H9 (cell line): Measurements from ENCODE around the gene NOLC1. TPM values are rescaled to one million over a fixed set of nuclear protein-coding genes. Genes with fewer than 3 reads are reported as not detected.

ENCODE experiments used
- DNase-seq: peaks from one replicate; pipeline ENCODE4 v3.0.0-alpha.2; 2017
- H2AFZ ChIP-seq: one replicate; pipeline ENCODE4 v1.6.1; 2013; ENCODE audit warnings: mild to moderate bottlenecking, low read length, control low read depth, moderate library complexity
- H2AK5ac ChIP-seq: 2 replicates; pipeline ENCODE4 v1.6.1; 2013; ENCODE audit warnings: low read length, control low read depth, mixed read lengths; ENCODE audit not compliant: insufficient read length
- H2BK120ac ChIP-seq: one replicate; pipeline ENCODE4 v1.6.1; 2013; ENCODE audit warnings: low read depth, mild to moderate bottlenecking, low read length, control low read depth, inconsistent platforms; ENCODE audit not compliant: poor library complexity, severe bottlenecking
- H2BK12ac ChIP-seq: 2 replicates; pipeline ENCODE4 v1.6.1; 2013; ENCODE audit warnings: low read length, control low read depth, mixed read lengths, low read depth; ENCODE audit not compliant: insufficient read length
- H2BK15ac ChIP-seq: 2 replicates; pipeline ENCODE4 v1.6.1; 2013; ENCODE audit warnings: low read depth, low read length, control low read depth
- H2BK20ac ChIP-seq: one replicate; pipeline ENCODE4 v1.6.1; 2013; ENCODE audit warnings: low read depth, mild to moderate bottlenecking, low read length, control low read depth, inconsistent platforms; ENCODE audit not compliant: poor library complexity, severe bottlenecking
- H2BK5ac ChIP-seq: 2 replicates; pipeline ENCODE4 v1.6.1; 2013; ENCODE audit warnings: low read length, control low read depth, mixed read lengths; ENCODE audit not compliant: insufficient read length
- H3K14ac ChIP-seq: 2 replicates; pipeline ENCODE4 v1.6.1; 2013; ENCODE audit warnings: low read length, control low read depth; ENCODE audit not compliant: insufficient read depth
- H3K18ac ChIP-seq: 2 replicates; pipeline ENCODE4 v1.6.1; 2013; ENCODE audit warnings: low read depth, mild to moderate bottlenecking, mixed read lengths, low read length, control low read depth; ENCODE audit not compliant: insufficient read length
- H3K23ac ChIP-seq: 2 replicates; pipeline ENCODE4 v1.6.1; 2013; ENCODE audit warnings: low read length, control low read depth, mixed read lengths, low read depth; ENCODE audit not compliant: insufficient read length
- H3K23me2 ChIP-seq: 2 replicates; pipeline ENCODE4 v1.6.1; 2013; ENCODE audit warnings: low read depth, mild to moderate bottlenecking, mixed read lengths, low read length, control low read depth; ENCODE audit not compliant: insufficient read length, poor library complexity, severe bottlenecking
- H3K27ac ChIP-seq: 2 replicates; pipeline ENCODE4 v1.5.1; 2013; ENCODE audit warnings: low read length, control low read depth, mixed read lengths, low read depth; ENCODE audit not compliant: insufficient read length
- H3K27me3 ChIP-seq: 2 replicates; pipeline ENCODE4 v1.6.1; 2013; ENCODE audit warnings: low read length, control low read depth, inconsistent platforms; ENCODE audit not compliant: insufficient read depth
- H3K4ac ChIP-seq: 2 replicates; pipeline ENCODE4 v1.6.1; 2013; ENCODE audit warnings: low read depth, mild to moderate bottlenecking, control low read depth, inconsistent platforms, low read length, moderate library complexity
- H3K4me1 ChIP-seq: 2 replicates; pipeline ENCODE4 v1.6.1; 2013; ENCODE audit warnings: low read length, control low read depth, inconsistent platforms; ENCODE audit not compliant: insufficient read depth
- H3K4me2 ChIP-seq: 2 replicates; pipeline ENCODE4 v1.6.1; 2013; ENCODE audit warnings: low read length, control low read depth, mixed read lengths; ENCODE audit not compliant: insufficient read length, insufficient read depth
- H3K56ac ChIP-seq: 2 replicates; pipeline ENCODE4 v1.6.1; 2013; ENCODE audit warnings: low read depth, mild to moderate bottlenecking, mixed read lengths, low read length, control low read depth; ENCODE audit not compliant: insufficient read length
- H3K79me1 ChIP-seq: 2 replicates; pipeline ENCODE4 v1.6.1; 2013; ENCODE audit warnings: low read depth, mild to moderate bottlenecking, moderate library complexity, low read length, control low read depth, inconsistent platforms; ENCODE audit not compliant: insufficient read depth, poor library complexity, severe bottlenecking
- H3K79me2 ChIP-seq: 2 replicates; pipeline ENCODE4 v1.6.1; 2013; ENCODE audit warnings: low read length, control low read depth, inconsistent platforms; ENCODE audit not compliant: insufficient read depth
- H3K9ac ChIP-seq: 2 replicates; pipeline ENCODE4 v1.6.1; 2013; ENCODE audit warnings: low read length, control low read depth, mixed read lengths; ENCODE audit not compliant: insufficient read length; ENCODE audit errors: extremely low read depth
- H3K9me3 ChIP-seq: one replicate; pipeline ENCODE4 v1.6.1; 2013; ENCODE audit warnings: low read depth, low read length, inconsistent platforms; ENCODE audit not compliant: control insufficient read depth
- H3T11ph ChIP-seq: one replicate; pipeline ENCODE4 v1.6.1; 2013; ENCODE audit warnings: mild to moderate bottlenecking, low read length, control low read depth, inconsistent platforms
- H4K20me1 ChIP-seq: one replicate; pipeline ENCODE4 v1.6.1; 2013; ENCODE audit not compliant: control insufficient read depth, insufficient read length, insufficient read depth
- H4K5ac ChIP-seq: 2 replicates; pipeline ENCODE4 v1.6.1; 2013; ENCODE audit warnings: low read depth, mild to moderate bottlenecking, mixed read lengths, low read length, control low read depth; ENCODE audit not compliant: insufficient read length
- H4K8ac ChIP-seq: replicated peaks from 2 replicates; pipeline ENCODE4 v1.6.1; 2013; ENCODE audit warnings: low read length, control low read depth, mixed read lengths, low read depth; ENCODE audit not compliant: insufficient read length
- H4K91ac ChIP-seq: 2 replicates; pipeline ENCODE4 v1.6.1; 2013; ENCODE audit warnings: low read depth, mild to moderate bottlenecking, moderate library complexity, mixed read lengths, low read length, control low read depth; ENCODE audit not compliant: insufficient read length
- H3K27ac Mint-ChIP-seq, 3 experiments: 2 replicates in 2 of 3; 3 replicates in 1 of 3; pipeline ENCODE4 v1.8.0; 2020 to 2021; ENCODE audit warnings: mixed read lengths in 3 of 3, mild to moderate bottlenecking in 1 of 3, moderate library complexity in 1 of 3
- H3K27me3 Mint-ChIP-seq: 2 replicates; pipeline ENCODE4 v1.8.0; 2021; ENCODE audit warnings: low read depth, mild to moderate bottlenecking, moderate library complexity, mixed read lengths
- H3K36me3 Mint-ChIP-seq, 3 experiments: 2 replicates in 2 of 3; 3 replicates in 1 of 3; pipeline ENCODE4 v1.8.0; 2020 to 2021; ENCODE audit warnings: low read depth in 3 of 3, mixed read lengths in 3 of 3; ENCODE audit not compliant: insufficient read depth in 1 of 3
- H3K4me1 Mint-ChIP-seq, 2 experiments: 2 replicates each; pipeline ENCODE4 v1.8.0; 2020; ENCODE audit warnings: mixed read lengths in 2 of 2
- H3K4me3 Mint-ChIP-seq, 2 experiments: 2 replicates in 1 of 2; 3 replicates in 1 of 2; pipeline ENCODE4 v1.8.0; 2020 to 2021; ENCODE audit warnings: mild to moderate bottlenecking in 2 of 2, mixed read lengths in 2 of 2, moderate library complexity in 1 of 2
- H3K9me3 Mint-ChIP-seq, 2 experiments: 2 replicates in 1 of 2; 3 replicates in 1 of 2; pipeline ENCODE4 v1.8.0; 2020; ENCODE audit warnings: mild to moderate bottlenecking in 2 of 2, mixed read lengths in 2 of 2, moderate library complexity in 1 of 2
- WGBS: extraction: QIAGEN DNeasy Blood & Tissue Kit; methylation state at CpG from one replicate; pipeline ENCODE4 v1.1.7; 2013; ENCODE audit warnings: missing lambda C conversion rate, low lambda C conversion rate, mixed read lengths; ENCODE audit not compliant: insufficient read length; ENCODE audit errors: extremely low coverage; 5-methylcytosine and 5-hydroxymethylcytosine counted together
- total RNA-seq: library from RNA; stranded (reverse); gene quantifications from 2 replicates; pipeline ENCODE4 v1.2.1, GENCODE V29; 2021
- TF ChIP-seq, protein P1 (sequence below): fragments of 200-600 bp; sonication (generic); conservative IDR thresholded peaks from 3 replicates; pipeline ENCODE4 v1.8.0; 2021; ENCODE audit warnings: antibody characterized with exemption, mild to moderate bottlenecking

NOLC1 gene
- total RNA-seq, 1 experiment from 2014 or later: 171 TPM

- Histone ChIP-seq H3K14ac (no peak overlapping the region), H2BK120ac (no peak overlapping the region), H2AK5ac (no peak overlapping the region), H4K8ac (no peak overlapping the region), H2BK12ac (no peak overlapping the region), H4K5ac (no peak overlapping the region), H3K9me3 (peaks cover 18% of the 10 kb centered on the region), H3K56ac (no peak overlapping the region), H2BK15ac (no peak overlapping the region), H4K91ac (no peak overlapping the region), H3K79me1 (no peaks in the 10 kb centered on the region), H3K9ac (no peak overlapping the region), H2BK20ac (no peak overlapping the region), H3K23me2 (no peaks in the 10 kb centered on the region), H3K23ac (no peak overlapping the region), H2AFZ (no peak overlapping the region), H3K79me2 (no peaks in the 10 kb centered on the region), H3K27ac (no peak overlapping the region), H2BK5ac (no peak overlapping the region), H3K4me2 (no peak overlapping the region), H3T11ph (no peak overlapping the region), H3K18ac (no peak overlapping the region), H3K4me1 (no peaks in the 10 kb centered on the region), H3K27me3 (no peaks in the 10 kb centered on the region), H3K4ac (no peak overlapping the region), H4K20me1 (no peaks in the 10 kb centered on the region)
- TF ChIP-seq, protein P1, sequence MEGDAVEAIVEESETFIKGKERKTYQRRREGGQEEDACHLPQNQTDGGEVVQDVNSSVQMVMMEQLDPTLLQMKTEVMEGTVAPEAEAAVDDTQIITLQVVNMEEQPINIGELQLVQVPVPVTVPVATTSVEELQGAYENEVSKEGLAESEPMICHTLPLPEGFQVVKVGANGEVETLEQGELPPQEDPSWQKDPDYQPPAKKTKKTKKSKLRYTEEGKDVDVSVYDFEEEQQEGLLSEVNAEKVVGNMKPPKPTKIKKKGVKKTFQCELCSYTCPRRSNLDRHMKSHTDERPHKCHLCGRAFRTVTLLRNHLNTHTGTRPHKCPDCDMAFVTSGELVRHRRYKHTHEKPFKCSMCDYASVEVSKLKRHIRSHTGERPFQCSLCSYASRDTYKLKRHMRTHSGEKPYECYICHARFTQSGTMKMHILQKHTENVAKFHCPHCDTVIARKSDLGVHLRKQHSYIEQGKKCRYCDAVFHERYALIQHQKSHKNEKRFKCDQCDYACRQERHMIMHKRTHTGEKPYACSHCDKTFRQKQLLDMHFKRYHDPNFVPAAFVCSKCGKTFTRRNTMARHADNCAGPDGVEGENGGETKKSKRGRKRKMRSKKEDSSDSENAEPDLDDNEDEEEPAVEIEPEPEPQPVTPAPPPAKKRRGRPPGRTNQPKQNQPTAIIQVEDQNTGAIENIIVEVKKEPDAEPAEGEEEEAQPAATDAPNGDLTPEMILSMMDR: no peak
- Mint-ChIP-seq H3K4me3 (no peak overlapping the region), H3K36me3 (peaks cover 0 to 9% (median 0%) of the 10 kb centered on the region in 3 experiments; a peak in 4 of 7 replicates), H3K27ac (no peak overlapping the region), H3K4me1 (no peaks in the 10 kb centered on the region), H3K9me3 (peaks cover 41 to 49% of the 10 kb centered on the region in 2 experiments), H3K27me3 (peaks cover 51% of the 10 kb centered on the region)
- no CpG with 5 or more reads among the region's 6 CpGs for WGBS
- DNase-seq: no peak
These were observed 43.2 kb downstream of the NOLC1 start for GRCh38 chr10:102195296-102195870.
